GM21528 (cell line): Measurements from ENCODE around the gene FAM241B.

Source experiments
- ATAC-seq: cut with Tn5 transposase; IDR thresholded peaks from one replicate; pipeline ENCODE4 v1.9.1; 2021; ENCODE audit warnings: mild to moderate bottlenecking, moderate library complexity; ENCODE audit not compliant: unreplicated experiment, low FRiP score

Gene FAM241B

DNA sequence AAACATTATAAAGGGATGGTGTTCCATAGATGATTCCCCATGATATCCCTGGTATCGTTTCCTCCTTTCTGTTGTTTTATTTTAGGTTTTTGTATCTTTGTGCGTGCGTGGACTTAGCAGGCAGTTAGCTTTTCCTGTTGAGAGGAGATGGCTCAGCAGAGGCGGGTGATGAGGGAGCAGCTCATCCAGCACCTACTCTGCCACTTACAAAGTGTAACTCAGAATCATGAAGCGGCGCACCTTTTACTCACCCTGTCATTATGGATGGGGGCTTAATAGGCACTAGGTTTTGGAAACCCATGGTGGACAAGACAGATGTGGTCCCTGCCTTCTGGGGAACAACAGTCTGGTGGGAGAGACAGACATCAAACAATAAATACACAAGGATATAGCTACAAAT, 17.1 kb downstream of the FAM241B start:
- no peak for ATAC-seq

DNA sequence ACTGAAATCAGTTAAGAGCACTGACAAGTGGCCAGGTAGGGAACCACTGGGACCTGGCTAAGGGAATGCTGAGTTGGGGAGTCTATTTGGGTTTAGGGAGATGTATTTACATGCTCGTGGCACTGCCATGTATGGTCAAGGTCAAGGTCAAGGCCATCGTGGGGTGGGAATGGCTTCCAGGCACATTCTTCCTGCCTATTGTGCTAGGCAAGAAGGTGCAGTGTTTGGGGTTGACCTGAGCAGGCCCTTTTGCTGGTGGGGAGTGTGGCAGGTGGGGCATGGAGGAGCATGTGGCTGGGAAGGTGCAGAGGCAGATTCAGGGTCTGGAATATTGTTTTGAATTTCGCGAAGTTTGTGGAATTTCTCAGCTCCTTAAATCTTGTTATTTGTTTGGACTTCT, 17.8 kb downstream of the FAM241B start:
- no peak for ATAC-seq

DNA sequence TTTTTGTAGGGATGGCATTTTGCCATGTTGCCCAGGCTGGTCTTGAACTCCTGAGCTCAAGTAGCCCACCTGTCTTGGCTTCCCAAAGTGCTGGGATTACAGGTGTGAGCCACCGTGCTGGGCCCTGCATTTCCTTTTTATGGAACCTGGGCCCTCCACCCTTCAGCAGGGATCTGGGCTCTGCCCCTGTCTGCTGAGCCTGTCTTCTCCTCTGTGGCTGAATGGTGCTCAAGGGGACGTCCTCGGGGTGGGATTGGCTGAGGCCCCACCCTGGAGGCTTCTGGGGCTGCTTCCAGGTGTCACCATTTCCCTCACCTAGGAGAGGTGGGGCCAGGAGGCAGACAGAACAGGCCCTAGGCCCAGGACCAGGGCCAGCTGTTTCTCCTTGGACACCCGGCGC, 18.4 kb downstream of the FAM241B start:
- no peak for ATAC-seq

GRCh38 chr10:69649786-69650550, 19.9 kb downstream of the FAM241B start:
- no peak for ATAC-seq

DNA sequence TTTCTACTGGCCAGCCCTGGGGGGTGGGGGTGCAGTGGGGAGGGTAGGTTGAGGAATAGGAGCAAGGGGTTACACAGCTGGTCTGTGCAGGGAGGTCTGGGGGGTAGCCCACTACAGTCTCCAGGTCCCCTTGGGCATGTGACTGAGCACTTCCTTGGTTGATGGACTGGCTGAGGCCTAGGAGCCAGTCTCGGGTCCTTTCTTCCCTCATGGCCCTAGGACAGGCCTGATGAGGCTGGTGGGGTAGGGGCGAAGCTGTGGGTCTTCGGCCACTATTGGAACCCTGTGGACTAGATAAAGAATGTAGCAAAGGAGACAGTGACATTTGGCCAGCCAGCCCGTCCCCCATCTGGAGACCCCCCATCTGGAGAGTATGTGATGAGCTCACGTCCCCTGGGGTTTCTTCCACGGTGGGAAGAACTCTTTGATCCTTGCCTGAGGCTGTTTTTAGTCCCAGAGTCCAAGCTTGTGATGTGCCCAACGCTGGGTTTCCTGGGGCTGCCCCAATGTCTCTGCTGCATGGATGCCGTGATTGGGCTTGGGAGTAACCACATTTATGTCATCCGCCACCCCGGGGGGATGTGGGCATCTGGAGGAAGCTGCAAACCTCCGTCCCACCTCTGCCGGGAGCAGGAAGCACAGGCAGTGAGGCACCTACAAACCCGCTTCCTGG, 20.7 kb downstream of the FAM241B start:
- no peak for ATAC-seq

DNA sequence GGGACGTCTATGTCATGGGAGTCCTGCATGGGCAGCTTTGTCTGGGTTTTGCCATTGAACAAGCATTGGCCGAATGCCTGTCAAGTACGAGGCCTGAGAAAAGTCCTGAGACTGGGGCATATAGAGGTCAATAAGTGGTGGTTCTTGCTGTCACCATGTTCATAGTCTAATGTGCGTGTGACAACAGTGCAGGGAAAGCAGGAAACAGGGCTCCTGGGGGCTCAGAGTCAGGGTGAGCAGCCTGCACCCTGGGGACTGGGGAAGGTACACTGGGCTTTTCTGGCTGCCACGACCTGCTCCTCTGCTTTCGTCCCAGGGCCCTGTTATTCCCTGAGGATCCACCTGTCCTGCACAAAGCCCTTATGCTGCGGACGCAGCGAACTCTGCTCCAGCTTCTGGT, 21.3 kb downstream of the FAM241B start:
- no peak for ATAC-seq

- no peak for ATAC-seq
Observed at GRCh38 chr10:69652111-69652856, 22.2 kb downstream of the FAM241B start.

DNA sequence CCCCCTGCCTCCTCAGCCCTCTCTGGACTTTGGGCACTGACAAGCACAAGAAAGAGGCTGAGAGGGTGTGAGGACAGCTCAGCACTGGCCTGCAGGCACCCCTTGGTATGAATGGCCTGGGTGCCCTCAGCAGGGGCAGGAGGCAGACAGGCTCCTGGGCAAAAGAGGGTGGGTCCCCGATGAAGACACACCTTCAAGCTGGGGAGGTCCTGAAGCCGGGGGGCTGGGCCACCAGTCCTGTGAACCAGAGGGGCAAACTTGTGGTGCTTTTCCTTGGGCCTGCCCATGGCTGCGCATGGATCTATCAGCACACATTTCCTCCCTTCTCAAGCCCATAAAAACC, 22.8 kb downstream of the FAM241B start:
- ATAC-seq: no peak

DNA sequence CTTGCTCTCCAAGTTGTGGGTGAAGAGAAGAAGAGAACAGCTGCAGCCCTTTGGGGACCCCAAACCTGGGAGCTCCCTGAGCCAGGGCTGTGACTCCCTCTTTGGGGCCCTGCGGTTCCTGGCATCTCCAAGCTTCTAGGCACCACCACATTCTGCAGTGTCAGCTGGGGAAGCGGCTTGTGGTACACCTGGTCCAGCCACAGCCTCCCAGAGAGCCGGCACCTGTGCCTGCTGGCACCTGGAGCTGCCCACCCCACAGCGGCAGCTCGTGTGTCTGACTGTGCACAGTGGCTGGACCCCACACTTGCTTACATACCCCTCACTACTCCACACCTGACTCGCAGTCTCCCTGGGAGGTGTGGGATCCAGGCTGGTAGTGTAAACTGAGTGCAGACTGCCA, 23.5 kb downstream of the FAM241B start:
- ATAC-seq: no peak

- ATAC-seq: no peak
Observed at GRCh38 chr10:69655124-69655867, 25.2 kb downstream of the FAM241B start.

DNA sequence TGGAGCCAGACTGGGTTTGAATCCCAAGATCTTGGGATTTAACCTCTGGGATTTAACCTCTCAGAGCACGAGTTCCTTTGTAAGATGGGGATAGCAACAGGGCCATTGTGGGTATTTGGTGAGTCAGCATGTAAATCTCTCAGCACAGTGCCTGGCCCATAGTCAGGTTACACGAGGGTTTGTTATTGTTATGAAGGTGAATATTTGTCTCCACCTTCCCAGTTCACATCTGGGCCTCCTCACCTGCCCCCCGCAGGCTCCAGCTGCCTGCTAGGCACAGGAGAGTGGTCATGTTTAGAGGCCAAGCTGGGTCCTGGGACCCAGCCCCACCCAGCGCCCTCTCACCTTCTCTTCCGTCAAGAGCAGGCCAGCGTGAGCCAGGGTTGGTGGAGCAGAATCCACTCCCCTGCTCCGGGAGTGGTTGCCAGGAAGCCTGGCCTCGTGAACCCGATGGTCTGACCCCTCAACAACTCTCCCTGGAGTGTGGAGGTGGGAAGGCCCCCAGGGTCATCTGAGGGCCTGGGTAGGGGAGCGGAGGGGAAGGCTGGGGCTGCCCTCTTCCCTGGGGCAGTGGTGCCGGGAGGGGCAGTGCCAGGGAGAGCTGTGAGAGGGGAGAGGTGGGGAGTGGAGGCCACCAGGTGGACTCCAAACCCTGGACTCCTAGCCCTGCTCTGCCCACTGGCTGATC, 26.0 kb downstream of the FAM241B start:
- no peak for ATAC-seq

DNA sequence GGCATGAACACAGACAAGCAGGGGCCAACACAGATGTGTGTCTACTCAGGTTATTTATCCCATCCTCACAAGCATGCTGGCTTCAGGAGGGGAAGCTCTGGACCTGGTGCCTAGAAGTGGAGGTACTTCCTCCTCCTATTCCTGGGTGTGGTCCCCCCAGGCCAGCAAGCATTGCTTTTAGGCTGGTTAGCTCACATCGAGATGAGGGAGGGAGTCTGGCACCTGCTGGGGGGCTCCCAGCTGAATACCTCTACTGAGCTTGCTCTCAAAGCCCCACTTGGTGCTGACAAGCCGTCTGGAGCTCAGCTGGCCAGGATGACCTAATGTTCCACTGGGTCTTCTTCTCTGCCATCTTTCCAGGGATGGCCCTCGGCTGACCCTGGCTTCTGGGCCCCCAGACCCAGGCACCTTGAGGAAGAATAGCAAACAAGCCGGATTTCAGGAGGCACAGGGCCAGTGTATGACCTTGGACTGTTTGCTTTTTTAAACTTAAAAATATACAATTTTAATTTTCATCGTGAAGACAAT, 26.8 kb downstream of the FAM241B start:
- no peak for ATAC-seq

DNA sequence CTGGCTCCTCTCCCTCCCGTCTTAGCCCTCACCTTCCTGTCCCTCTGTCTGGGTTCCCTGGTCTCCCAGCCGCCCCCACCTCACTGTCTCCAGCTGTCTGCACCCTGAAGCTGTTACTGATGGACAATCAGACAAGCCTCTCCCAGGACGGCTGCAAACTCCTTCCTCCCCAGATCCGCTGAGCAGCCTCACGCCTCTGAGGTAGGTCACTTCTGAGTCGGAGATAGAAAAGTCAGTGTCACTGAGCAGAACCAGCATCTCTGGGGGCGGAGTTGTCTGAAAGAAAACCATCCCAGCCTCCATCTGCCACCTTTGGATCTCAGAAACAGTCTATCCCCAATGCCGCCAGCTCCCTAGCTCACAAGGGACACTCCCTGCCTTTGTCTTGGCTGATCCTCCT, 27.4 kb downstream of the FAM241B start:
- no peak for ATAC-seq

GRCh38 chr10:69657866-69658265, 27.8 kb downstream of the FAM241B start:
- no peak for ATAC-seq

DNA sequence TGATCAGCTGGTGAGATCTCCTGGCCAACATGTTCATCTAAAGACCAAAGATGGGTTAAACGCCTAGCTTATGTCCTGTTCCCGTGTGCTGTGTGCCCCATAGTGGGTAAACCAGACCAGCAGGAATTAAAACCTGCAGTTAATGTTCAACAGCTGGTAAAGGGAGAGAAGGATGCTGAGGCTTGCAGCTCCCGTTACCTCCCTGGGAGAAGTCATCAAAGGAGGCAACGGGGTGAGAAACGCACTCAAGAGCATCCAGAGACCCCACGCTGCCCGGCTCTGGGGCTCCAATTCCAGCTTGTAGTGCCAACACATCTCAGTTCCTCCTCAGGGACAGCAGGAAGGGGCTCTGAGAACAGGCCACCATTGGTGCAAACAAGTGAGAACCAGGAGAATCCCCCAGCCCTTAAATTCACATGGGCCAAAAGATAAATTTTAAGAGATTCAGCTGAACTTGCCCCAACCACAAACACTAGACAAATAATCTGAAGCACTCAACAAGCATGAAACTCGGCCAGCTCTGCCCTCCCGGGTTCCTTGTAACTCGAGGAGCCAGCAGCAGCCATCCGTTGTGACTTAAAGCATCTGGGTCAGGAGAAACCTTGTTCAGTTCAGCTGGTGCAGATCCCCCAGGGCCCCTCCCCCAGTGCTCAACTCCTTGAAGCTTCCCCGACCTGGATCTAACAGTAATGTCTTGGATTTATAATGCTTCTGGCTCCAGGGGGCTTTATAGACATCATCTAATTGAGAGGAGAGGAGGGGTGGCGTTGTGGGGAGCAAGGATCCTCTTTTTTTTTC, 29.4 kb downstream of the FAM241B start:
- no peak for ATAC-seq

- no peak for ATAC-seq
Observed at GRCh38 chr10:69660296-69660695, 30.2 kb downstream of the FAM241B start.

GRCh38 chr10:69661414-69662172, 31.5 kb downstream of the FAM241B start:
- no peak for ATAC-seq

DNA sequence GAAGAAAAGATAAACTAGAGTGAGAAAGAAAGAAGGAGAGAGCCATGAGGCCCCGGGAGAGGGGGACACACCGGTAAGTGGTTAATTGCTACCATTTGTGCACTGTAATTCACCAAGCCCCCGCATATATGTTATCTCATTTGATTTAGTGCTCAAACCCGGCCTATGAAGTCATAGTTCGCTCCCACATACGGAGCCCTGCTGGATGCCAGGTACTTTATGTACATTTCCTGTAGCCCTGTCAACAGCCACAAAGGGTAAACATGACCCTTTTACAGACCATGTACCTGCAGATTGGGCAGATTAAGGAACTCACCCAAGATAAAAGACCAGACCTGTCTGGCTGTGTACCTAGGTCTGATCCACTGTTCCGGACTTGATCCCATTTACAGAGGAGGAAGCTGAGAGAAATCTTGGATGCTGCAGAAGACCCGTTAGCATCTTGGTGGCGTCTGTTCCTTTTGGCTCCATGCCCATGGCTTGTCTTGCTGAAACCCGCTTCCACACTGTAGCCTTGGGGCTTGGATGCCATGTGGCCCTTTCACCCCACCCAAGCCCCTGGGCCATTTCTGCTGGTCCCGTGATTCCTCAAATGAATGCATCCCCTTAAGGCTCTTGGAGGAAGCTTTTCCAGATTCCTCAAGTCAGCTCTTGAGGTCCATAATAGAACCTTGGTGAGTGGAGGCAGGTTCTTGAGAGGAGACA, 32.3 kb downstream of the FAM241B start:
- no peak for ATAC-seq
